OCI-LY7 (cell line): ENCODE data around the gene RPSA.

Source experiments
- EZH2phosphoT487 ChIP-seq: fragments of 200-600 bp; sonication (generic); IDR thresholded peaks from 2 replicates; pipeline ENCODE4 v1.6.1; 2018; ENCODE audit warnings: low read depth, borderline replicate concordance, mild to moderate bottlenecking, mixed run types, antibody characterized with exemption, low read length, moderate library complexity, mixed read lengths
- TF ChIP-seq, protein P1 (sequence below): fragments of 200-600 bp; sonication (generic); conservative IDR thresholded peaks from 2 replicates; pipeline ENCODE4 v1.5.1; 2014; ENCODE audit warnings: mild to moderate bottlenecking, antibody characterized with exemption, low read length, moderate library complexity, mixed read lengths

DNA sequence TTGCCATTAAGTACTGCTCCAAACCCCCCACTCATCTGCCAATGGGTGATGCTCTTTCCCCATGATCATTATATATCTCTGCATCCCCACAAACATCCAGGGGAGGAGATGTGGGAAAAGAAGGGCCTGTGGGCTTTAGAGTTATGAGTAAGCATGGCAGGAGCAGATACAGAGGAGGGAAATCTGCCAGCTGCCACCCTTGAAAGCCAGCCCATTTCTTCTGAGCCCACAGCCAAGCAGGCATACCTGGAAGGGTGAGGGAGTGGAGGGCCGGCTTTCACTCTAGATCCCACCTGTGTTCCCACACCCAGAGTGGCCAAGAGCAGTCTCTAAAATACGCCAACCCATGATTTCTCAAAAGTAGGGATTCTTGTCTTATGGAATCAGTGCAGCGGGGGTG, 25.1 kb upstream of the RPSA start:
- TF ChIP-seq, protein P1, sequence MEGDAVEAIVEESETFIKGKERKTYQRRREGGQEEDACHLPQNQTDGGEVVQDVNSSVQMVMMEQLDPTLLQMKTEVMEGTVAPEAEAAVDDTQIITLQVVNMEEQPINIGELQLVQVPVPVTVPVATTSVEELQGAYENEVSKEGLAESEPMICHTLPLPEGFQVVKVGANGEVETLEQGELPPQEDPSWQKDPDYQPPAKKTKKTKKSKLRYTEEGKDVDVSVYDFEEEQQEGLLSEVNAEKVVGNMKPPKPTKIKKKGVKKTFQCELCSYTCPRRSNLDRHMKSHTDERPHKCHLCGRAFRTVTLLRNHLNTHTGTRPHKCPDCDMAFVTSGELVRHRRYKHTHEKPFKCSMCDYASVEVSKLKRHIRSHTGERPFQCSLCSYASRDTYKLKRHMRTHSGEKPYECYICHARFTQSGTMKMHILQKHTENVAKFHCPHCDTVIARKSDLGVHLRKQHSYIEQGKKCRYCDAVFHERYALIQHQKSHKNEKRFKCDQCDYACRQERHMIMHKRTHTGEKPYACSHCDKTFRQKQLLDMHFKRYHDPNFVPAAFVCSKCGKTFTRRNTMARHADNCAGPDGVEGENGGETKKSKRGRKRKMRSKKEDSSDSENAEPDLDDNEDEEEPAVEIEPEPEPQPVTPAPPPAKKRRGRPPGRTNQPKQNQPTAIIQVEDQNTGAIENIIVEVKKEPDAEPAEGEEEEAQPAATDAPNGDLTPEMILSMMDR: no peak
- no peak for TF ChIP-seq EZH2phosphoT487
